Stimulated activated CD8-positive, alpha-beta memory T cell treated with anti-CD3 and anti-CD28 coated beads, Interleukin-15, amount 100 ng/mL, for 48 hours (primary cell): ENCODE data around the gene OR6C4.
"Not testable (repeated sequence)": the region's sequence is repeated elsewhere in the genome, so short reads cannot be mapped to it uniquely, and the experiment has no call there.

Experiments
- DNase-seq, 2 donors: peaks; one replicate each; pipeline ENCODE4 v3.0.0-alpha.2; 2020; ENCODE audit warnings: low read depth in 2 of 2

OR6C4 gene

GRCh38 chr12:55549302-55549701 lies at the start of gene OR6C4:
OR6C4 (plus strand) TSS chr12:55549602; CDS start chr12:55551227, 1,625 bp downstream.
- no peak for DNase-seq

- no peak for DNase-seq
Measured at GRCh38 chr12:55499810-55500252, 49.6 kb upstream of the OR6C4 start.

GRCh38 chr12:55501601-55502000 lies 47.8 kb upstream of the OR6C4 start:
- no peak for DNase-seq

- DNase-seq = no peak
Measured at GRCh38 chr12:55515696-55516095, 33.7 kb upstream of the OR6C4 start.

GRCh38 chr12:55516391-55516790 lies 33.0 kb upstream of the OR6C4 start:
- no peak for DNase-seq

GRCh38 chr12:55548235-55548634 lies 1.2 kb upstream of the OR6C4 start:
- not testable (repeated sequence) for DNase-seq

- no peak for DNase-seq
Measured at GRCh38 chr12:55548756-55549155, 646 bp upstream of the OR6C4 start.

GRCh38 chr12:55554296-55554695 lies 4.9 kb downstream of the OR6C4 start:
- no peak for DNase-seq

GRCh38 chr12:55570060-55570459 lies 20.7 kb downstream of the OR6C4 start:
- not testable (repeated sequence) for DNase-seq

GRCh38 chr12:55570689-55571088 lies 21.3 kb downstream of the OR6C4 start:
- DNase-seq = not testable (repeated sequence)

GRCh38 chr12:55572168-55572567 lies 22.8 kb downstream of the OR6C4 start, which contains the start of gene OR2AP1:
OR2AP1 (plus strand) TSS chr12:55572468; CDS start chr12:55574415, 1,947 bp downstream.
- no peak for DNase-seq

GRCh38 chr12:55582066-55582465 lies 32.7 kb downstream of the OR6C4 start:
- DNase-seq = no peak

GRCh38 chr12:55585817-55586216 lies 36.4 kb downstream of the OR6C4 start:
- DNase-seq = no peak

- DNase-seq = not testable (repeated sequence)
Measured at GRCh38 chr12:55590152-55590551, 40.8 kb downstream of the OR6C4 start.
